Spinal cord (tissue), 10 donors: ENCODE measurements around the gene NTNG2. TPM values are rescaled to one million over a fixed set of nuclear protein-coding genes. Genes with fewer than 3 reads are reported as not detected.

ENCODE experiments used
- DNase-seq, 6 donors: peaks; one replicate each; pipeline versions ENCODE4 v3.0.0 to v3.0.0-alpha.2; 2013 to 2015; ENCODE audit warnings: low spot score in 6 of 6, low read depth in 4 of 6
- H3K27ac ChIP-seq: one replicate; pipeline ENCODE4 v1.5.1; 2013; ENCODE audit warnings: low read depth, low read length, control low read depth
- H3K27me3 ChIP-seq: one replicate; pipeline ENCODE4 v1.6.1; 2013; ENCODE audit warnings: low read length; ENCODE audit not compliant: control insufficient read depth, insufficient read depth
- H3K36me3 ChIP-seq: one replicate; pipeline ENCODE4 v1.6.1; 2013; ENCODE audit warnings: low read length; ENCODE audit not compliant: control insufficient read depth, insufficient read depth
- H3K4me1 ChIP-seq: one replicate; pipeline ENCODE4 v1.6.1; 2013; ENCODE audit warnings: low read length; ENCODE audit not compliant: control insufficient read depth, insufficient read depth
- H3K4me3 ChIP-seq: one replicate; pipeline ENCODE4 v1.5.1; 2013; ENCODE audit warnings: low read depth, low read length, control low read depth
- H3K9me3 ChIP-seq: one replicate; pipeline ENCODE4 v1.6.1; 2013; ENCODE audit warnings: low read length; ENCODE audit not compliant: control insufficient read depth, insufficient read depth
- WGBS: methylation state at CpG from one replicate; pipeline ENCODE4 v1.1.5; 2013; ENCODE audit warnings: missing lambda C conversion rate; ENCODE audit not compliant: insufficient coverage; 5-methylcytosine and 5-hydroxymethylcytosine counted together
- polyA plus RNA-seq, 2 donors: library from polyadenylated mRNA; unstranded; fragments of 120-200 nt; gene quantifications; one replicate each; pipeline ENCODE4 v1.2.1, GENCODE V29; 2013; ENCODE audit not compliant: insufficient read length in 2 of 2
- total RNA-seq, 2 donors: library from RNA; depleted of rRNA in 1 of 2; stranded (reverse); fragments of 120-200 nt in 1 of 2; fragments of >200 nt in 1 of 2; gene quantifications; one replicate each; pipeline versions ENCODE4 v1.2.3 to v1.2.4, GENCODE V29; 2013 to 2014
- donor health status: healthy.

NTNG2 gene
- total and polyA plus RNA-seq, 4 donors, result 5.4 to 23.0 (median 10.9) TPM

GRCh38 chr9:132287256-132287760 is 125.5 kb downstream of the NTNG2 start:
- no peaks in the 10 kb centered on the region for H3K4me1 ChIP-seq
- no peak for DNase-seq
- no peaks in the 10 kb centered on the region for H3K27me3 ChIP-seq
- no peak overlapping the region for H3K27ac ChIP-seq
- H3K36me3 ChIP-seq, result peaks cover 42% of the 10 kb centered on the region
- 92% methylated on average over 1 of the region's 3 CpGs for WGBS
- H3K4me3 ChIP-seq, result no peak overlapping the region
- no peaks in the 10 kb centered on the region for H3K9me3 ChIP-seq

- no peak for DNase-seq
- H3K27ac ChIP-seq, result no peak overlapping the region
- no peaks in the 10 kb centered on the region for H3K9me3 ChIP-seq
- H3K36me3 ChIP-seq, result peaks cover 42% of the 10 kb centered on the region
- H3K4me3 ChIP-seq, result no peak overlapping the region
- no peaks in the 10 kb centered on the region for H3K27me3 ChIP-seq
- WGBS, result no CpG with 5 or more reads among the region's 1 CpG
- no peaks in the 10 kb centered on the region for H3K4me1 ChIP-seq
Observed at GRCh38 chr9:132288361-132288760, 126.5 kb downstream of the NTNG2 start.

- DNase-seq, result no peak
- Histone ChIP-seq H3K9me3 (no peaks in the 10 kb centered on the region), H3K27me3 (no peaks in the 10 kb centered on the region), H3K36me3 (peaks cover 44% of the 10 kb centered on the region), H3K4me3 (no peak overlapping the region), H3K27ac (no peak overlapping the region), H3K4me1 (no peaks in the 10 kb centered on the region)
- WGBS, result no CpG with 5 or more reads among the region's 2 CpGs
Observed at GRCh38 chr9:132288966-132289365, 127.1 kb downstream of the NTNG2 start.

GRCh38 chr9:132293145-132293721 is 131.4 kb downstream of the NTNG2 start:
- DNase-seq, result no peak
- no peaks in the 10 kb centered on the region for H3K9me3 ChIP-seq
- H3K36me3 ChIP-seq, result peaks cover 26% of the 10 kb centered on the region
- no peaks in the 10 kb centered on the region for H3K4me1 ChIP-seq
- H3K27ac ChIP-seq, result no peak overlapping the region
- no peaks in the 10 kb centered on the region for H3K27me3 ChIP-seq
- WGBS, result 88% methylated on average over 5 of the region's 13 CpGs
- H3K4me3 ChIP-seq, result no peak overlapping the region

Other genes with a start within 250 kb of the NTNG2 start
- 10 to 100 TPM; 13.9 to 24.6 TPM for gene MED27, start 82.2 kb upstream of the NTNG2 start, total RNA-seq
- gene MED27, start 82.2 kb upstream of the NTNG2 start, polyA plus RNA-seq, result 10 to 100 TPM; 27.1 to 27.8 TPM
- gene SETX, start 192.9 kb downstream of the NTNG2 start, total RNA-seq, result 10 to 100 TPM; 66.3 to 88.7 TPM
- 10 to 100 TPM; 38.0 to 42.8 TPM for gene SETX, start 192.9 kb downstream of the NTNG2 start, polyA plus RNA-seq
- gene TTF1, start 244.8 kb downstream of the NTNG2 start, total RNA-seq, result 10 to 100 TPM; 11.1 to 14.5 TPM
- 10 to 100 TPM; 12.3 to 13.0 TPM for gene TTF1, start 244.8 kb downstream of the NTNG2 start, polyA plus RNA-seq
- 1 to 10 TPM in 1 of 2 donors, under 1 TPM in 1; 0.30 to 3.3 TPM for gene CFAP77, start 248.2 kb downstream of the NTNG2 start, total RNA-seq
- gene CFAP77, start 248.2 kb downstream of the NTNG2 start, polyA plus RNA-seq, result 1 to 10 TPM; 6.2 to 6.9 TPM